IMR-90 (cell line): ENCODE results near the gene P2RX7.

Experiments used
- BHLHE40 ChIP-seq: fragments of 150-350 bp; IDR thresholded peaks from 2 replicates; pipeline ENCODE4 v1.6.1; 2016; ENCODE audit warnings: mild to moderate bottlenecking, low read depth, low read length
- CEBPB ChIP-seq: IDR thresholded peaks from 2 replicates; pipeline ENCODE4 v1.6.1; 2012; ENCODE audit warnings: low read depth, low read length, improper control_type of control experiment
- CHD1 ChIP-seq: IDR thresholded peaks from 2 replicates; pipeline ENCODE4 v1.6.1; 2012; ENCODE audit warnings: low read depth, low read length, improper control_type of control experiment
- FOS ChIP-seq: fragments of 150-350 bp; IDR thresholded peaks from 2 replicates; pipeline ENCODE4 v1.6.1; 2016; ENCODE audit warnings: low read depth, low read length
- MAFK ChIP-seq: IDR thresholded peaks from 2 replicates; pipeline ENCODE4 v1.6.1; 2012; ENCODE audit warnings: low read depth, low read length, improper control_type of control experiment
- MAZ ChIP-seq: IDR thresholded peaks from 2 replicates; pipeline ENCODE4 v1.6.1; 2012; ENCODE audit warnings: low read depth, mild to moderate bottlenecking, low read length, improper control_type of control experiment, moderate library complexity, borderline replicate concordance
- MXI1 ChIP-seq: IDR thresholded peaks from 2 replicates; pipeline ENCODE4 v1.6.1; 2012; ENCODE audit warnings: low read depth, mild to moderate bottlenecking, low read length, moderate library complexity, borderline replicate concordance
- POLR2A ChIP-seq: IDR thresholded peaks from 2 replicates; pipeline ENCODE4 v1.6.1; 2012; ENCODE audit warnings: mild to moderate bottlenecking, low read depth, low read length
- RAD21 ChIP-seq: IDR thresholded peaks from 2 replicates; pipeline ENCODE4 v1.6.1; 2012; ENCODE audit warnings: low read length, improper control_type of control experiment
- RFX5 ChIP-seq: IDR thresholded peaks from 2 replicates; pipeline ENCODE4 v1.8.0; 2012; ENCODE audit warnings: low read depth, mild to moderate bottlenecking, low read length, moderate library complexity
- USF2 ChIP-seq: fragments of 150-350 bp; IDR thresholded peaks from 2 replicates; pipeline ENCODE4 v1.6.1; 2017; ENCODE audit warnings: mild to moderate bottlenecking, antibody characterized with exemption, low read length, low read depth
- TF ChIP-seq, protein P1 (sequence below): conservative IDR thresholded peaks from 2 replicates; pipeline ENCODE4 v1.5.1; 2012; ENCODE audit warnings: mild to moderate bottlenecking, low read depth, low read length, improper control_type of control experiment
- TF ChIP-seq, protein P2 (sequence below): fragments of 150-350 bp; IDR thresholded peaks from 2 replicates; pipeline ENCODE4 v1.6.1; 2016; ENCODE audit warnings: low read depth, mild to moderate bottlenecking, low read length, moderate library complexity, borderline replicate concordance

DNA sequence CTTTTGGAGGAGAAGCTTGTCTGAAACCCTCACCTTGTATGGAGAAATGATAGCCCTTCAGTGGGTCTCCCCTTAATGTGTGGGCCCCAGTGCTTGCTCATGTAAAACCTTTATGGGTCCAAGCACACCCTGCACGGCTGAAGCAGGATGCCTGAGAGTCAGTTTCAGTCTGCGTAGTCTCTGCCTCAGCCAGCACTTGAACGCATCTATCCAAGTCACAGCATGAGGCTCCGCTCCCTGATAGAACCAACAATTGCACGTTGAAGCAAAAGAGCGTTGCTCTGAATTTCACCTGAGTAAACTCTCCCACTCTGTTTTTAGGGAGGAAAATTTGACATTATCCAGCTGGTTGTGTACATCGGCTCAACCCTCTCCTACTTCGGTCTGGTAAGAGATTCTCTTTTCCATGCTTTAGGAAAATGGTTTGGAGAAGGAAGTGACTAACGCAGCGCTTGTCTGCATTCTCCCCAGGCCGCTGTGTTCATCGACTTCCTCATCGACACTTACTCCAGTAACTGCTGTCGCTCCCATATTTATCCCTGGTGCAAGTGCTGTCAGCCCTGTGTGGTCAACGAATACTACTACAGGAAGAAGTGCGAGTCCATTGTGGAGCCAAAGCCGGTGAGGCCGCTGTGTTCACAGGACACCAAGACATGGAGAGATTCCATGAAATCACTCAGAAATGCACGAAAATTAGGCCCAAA, 44.3 kb downstream of the P2RX7 start:
- TF ChIP-seq, protein P1, sequence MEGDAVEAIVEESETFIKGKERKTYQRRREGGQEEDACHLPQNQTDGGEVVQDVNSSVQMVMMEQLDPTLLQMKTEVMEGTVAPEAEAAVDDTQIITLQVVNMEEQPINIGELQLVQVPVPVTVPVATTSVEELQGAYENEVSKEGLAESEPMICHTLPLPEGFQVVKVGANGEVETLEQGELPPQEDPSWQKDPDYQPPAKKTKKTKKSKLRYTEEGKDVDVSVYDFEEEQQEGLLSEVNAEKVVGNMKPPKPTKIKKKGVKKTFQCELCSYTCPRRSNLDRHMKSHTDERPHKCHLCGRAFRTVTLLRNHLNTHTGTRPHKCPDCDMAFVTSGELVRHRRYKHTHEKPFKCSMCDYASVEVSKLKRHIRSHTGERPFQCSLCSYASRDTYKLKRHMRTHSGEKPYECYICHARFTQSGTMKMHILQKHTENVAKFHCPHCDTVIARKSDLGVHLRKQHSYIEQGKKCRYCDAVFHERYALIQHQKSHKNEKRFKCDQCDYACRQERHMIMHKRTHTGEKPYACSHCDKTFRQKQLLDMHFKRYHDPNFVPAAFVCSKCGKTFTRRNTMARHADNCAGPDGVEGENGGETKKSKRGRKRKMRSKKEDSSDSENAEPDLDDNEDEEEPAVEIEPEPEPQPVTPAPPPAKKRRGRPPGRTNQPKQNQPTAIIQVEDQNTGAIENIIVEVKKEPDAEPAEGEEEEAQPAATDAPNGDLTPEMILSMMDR, result no peak
- no peak for TF ChIP-seq USF2
- TF ChIP-seq BHLHE40, result no peak
- no peak for TF ChIP-seq POLR2A
- TF ChIP-seq, protein P2, sequence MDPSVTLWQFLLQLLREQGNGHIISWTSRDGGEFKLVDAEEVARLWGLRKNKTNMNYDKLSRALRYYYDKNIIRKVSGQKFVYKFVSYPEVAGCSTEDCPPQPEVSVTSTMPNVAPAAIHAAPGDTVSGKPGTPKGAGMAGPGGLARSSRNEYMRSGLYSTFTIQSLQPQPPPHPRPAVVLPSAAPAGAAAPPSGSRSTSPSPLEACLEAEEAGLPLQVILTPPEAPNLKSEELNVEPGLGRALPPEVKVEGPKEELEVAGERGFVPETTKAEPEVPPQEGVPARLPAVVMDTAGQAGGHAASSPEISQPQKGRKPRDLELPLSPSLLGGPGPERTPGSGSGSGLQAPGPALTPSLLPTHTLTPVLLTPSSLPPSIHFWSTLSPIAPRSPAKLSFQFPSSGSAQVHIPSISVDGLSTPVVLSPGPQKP, result no peak
- TF ChIP-seq FOS, result no peak
- TF ChIP-seq MAZ, result no peak
- no peak for TF ChIP-seq RAD21
- no peak for TF ChIP-seq MAFK
- no peak for TF ChIP-seq RFX5
- TF ChIP-seq CEBPB, result no peak
- no peak for TF ChIP-seq CHD1
- TF ChIP-seq MXI1, result no peak
